A549 (cell line): ENCODE data around the gene ADAMTS2.

Experiments used
- POLR2AphosphoS2 ChIP-seq: conservative IDR thresholded peaks from 2 replicates; pipeline ENCODE4 v1.6.1; 2012; ENCODE audit warnings: low read length, improper control_type of control experiment, inconsistent platforms
- USF2 ChIP-seq: fragments of 450-650 bp; IDR thresholded peaks from 2 replicates; pipeline ENCODE4 v1.6.1; 2014; ENCODE audit warnings: antibody characterized with exemption

- TF ChIP-seq POLR2AphosphoS2 (no peak), USF2 (no peak)
Measured at GRCh38 chr5:179160584-179160983, 184.7 kb downstream of the ADAMTS2 start.
